Measurements from ENCODE around the gene DLK1. TPM values are rescaled to one million over a fixed set of nuclear protein-coding genes. Genes with fewer than 3 reads are reported as not detected.

The DLK1 gene
- total RNA-seq, 2 experiments from 2014 or later = not detected

GRCh38 chr14:100780646-100781355, 54.1 kb downstream of the DLK1 start:
- Mint-ChIP-seq H3K36me3 (no peaks in the 10 kb centered on the region), H3K27ac (no peak overlapping the region), H3K27me3 (peaks cover 3% of the 10 kb centered on the region), H3K9me3 (no peaks in the 10 kb centered on the region), H3K4me1 (ENCODE audit: low read depth) (no peaks in the 10 kb centered on the region), H3K4me3 (no peak overlapping the region)
- ChIA-PET POLR2A (no interaction called here), CTCF (no interaction called here)
- peak; percentile 3 for DNase-seq
- intact Hi-C loops (cut with micrococcal nuclease) = no loop called here

DNA sequence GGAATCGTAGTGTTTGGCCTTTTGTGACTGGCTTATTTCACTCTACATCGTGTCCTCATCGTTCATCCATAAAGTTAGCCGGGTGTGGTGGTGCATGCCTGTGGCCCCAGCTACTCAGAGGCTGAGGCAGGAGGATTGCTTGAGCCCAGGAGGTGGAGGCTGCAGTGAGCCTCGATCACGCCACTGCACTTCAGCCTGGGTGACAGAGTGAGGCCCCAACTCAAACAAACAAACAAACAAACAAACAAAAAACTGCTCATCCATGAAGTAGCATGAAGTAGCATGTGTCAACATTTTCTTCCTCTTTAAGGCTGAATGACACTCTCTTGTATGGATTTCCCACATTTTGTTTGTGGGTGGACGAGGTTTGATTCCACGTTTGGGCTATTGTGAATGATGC, 55.3 kb downstream of the DLK1 start:
- DNase-seq = no peak
- H3K27me3 Mint-ChIP-seq = peaks cover 3% of the 10 kb centered on the region
- ChIA-PET CTCF (no interaction called here), POLR2A (no interaction called here)
- H3K36me3 Mint-ChIP-seq = no peaks in the 10 kb centered on the region
- intact Hi-C loops (cut with micrococcal nuclease) = no loop called here
- H3K4me1 Mint-ChIP-seq (ENCODE audit: low read depth) = no peaks in the 10 kb centered on the region
- H3K27ac Mint-ChIP-seq = no peak overlapping the region
- no peak overlapping the region for H3K4me3 Mint-ChIP-seq
- no peaks in the 10 kb centered on the region for H3K9me3 Mint-ChIP-seq

DNA sequence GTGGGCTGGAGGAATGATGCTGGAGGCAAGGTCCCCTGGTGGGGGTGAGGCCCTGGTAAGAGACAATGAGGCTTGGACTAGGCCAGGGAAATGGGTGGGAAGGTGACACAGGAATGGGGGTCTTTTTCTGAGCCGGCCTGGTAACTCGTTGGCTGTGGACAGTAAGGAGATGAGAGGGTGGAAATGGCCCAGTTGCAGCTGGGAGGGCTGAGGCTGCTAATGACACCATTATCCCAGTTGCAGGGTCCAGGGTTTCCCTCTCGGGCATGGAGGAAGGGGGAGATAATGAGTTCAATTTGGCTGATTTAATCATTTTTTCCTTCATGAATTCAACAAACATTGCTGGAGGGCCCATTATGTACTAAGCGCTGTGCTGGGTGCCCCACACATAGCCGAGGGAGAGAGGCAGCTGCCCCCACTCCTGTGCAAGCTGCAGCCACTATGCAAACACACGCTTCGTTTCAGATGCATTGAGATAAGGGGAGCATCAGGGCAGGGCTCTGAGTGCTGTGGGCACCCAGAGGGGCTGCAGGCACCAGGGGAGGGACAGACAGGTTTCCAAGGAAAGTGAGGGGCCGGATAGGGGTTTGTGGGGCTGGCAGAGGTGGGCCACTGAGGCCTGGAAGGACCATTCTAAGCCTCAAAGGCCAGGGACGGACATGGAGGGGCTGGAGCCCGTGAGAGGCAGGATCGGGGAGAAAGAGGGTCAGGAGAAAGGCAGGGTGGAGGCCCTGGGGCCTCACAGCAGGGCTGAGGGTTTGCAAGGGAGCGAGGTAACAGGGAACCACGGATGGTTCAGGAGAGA, 56.0 kb downstream of the DLK1 start:
- ChIA-PET CTCF (no interaction called here), POLR2A (no interaction called here)
- Mint-ChIP-seq H3K36me3 (no peaks in the 10 kb centered on the region), H3K27me3 (peaks cover 3% of the 10 kb centered on the region), H3K4me3 (no peak overlapping the region), H3K9me3 (no peaks in the 10 kb centered on the region), H3K4me1 (ENCODE audit: low read depth) (no peaks in the 10 kb centered on the region), H3K27ac (no peak overlapping the region)
- intact Hi-C loops (cut with micrococcal nuclease) = no loop called here
- no peak for DNase-seq

DNA sequence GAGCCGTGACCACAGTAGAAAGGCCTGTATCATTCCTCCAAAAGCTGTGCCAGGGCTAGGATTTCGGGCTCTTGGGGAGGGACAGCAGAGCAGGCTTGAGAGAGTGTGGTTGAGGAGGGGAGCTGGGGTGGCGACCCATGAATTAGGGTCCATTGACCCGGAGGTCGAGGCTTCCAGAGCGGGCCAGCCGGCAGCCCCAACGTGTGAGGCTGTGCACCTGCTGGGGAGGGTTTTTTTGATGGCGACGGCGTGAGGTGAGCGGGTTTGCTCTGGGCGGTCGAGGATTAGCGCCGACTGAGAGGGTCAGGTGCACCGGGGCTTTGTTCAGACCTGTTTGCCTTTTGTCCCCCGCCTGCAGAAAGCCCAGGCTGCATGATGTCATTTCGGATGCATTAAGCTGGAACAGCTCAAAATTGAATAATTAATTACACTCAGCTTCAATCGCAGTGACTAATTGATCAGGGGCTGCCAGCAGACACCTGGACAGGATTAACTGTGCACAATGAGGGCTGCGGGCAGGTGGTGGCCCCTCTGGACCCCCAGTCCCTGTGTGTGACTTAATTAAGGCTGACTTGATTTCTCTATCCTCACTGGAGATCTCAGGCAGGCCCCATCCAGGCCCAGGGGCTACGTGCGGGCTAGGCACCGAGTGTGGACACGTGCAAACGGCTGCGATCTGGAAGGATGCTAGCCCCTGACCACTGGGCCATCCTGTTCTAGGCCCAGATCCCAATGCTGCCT, 57.1 kb downstream of the DLK1 start:
- Mint-ChIP-seq H3K27ac (no peak overlapping the region), H3K36me3 (no peaks in the 10 kb centered on the region), H3K27me3 (peaks cover 5% of the 10 kb centered on the region), H3K9me3 (no peaks in the 10 kb centered on the region), H3K4me1 (ENCODE audit: low read depth) (no peaks in the 10 kb centered on the region), H3K4me3 (no peak overlapping the region)
- no peak for DNase-seq
- POLR2A ChIA-PET = no interaction called here
- intact Hi-C loops (cut with micrococcal nuclease) = no loop called here
- CTCF ChIA-PET = no interaction called here

GRCh38 chr14:100784523-100785337, 58.0 kb downstream of the DLK1 start:
- Mint-ChIP-seq H3K4me3 (no peak overlapping the region), H3K27me3 (peaks cover 5% of the 10 kb centered on the region), H3K4me1 (ENCODE audit: low read depth) (no peaks in the 10 kb centered on the region), H3K27ac (no peak overlapping the region), H3K36me3 (no peaks in the 10 kb centered on the region), H3K9me3 (no peaks in the 10 kb centered on the region)
- no peak for DNase-seq
- ChIA-PET POLR2A (no interaction called here), CTCF (no interaction called here)
- intact Hi-C loops (cut with micrococcal nuclease) = no loop called here

DNA sequence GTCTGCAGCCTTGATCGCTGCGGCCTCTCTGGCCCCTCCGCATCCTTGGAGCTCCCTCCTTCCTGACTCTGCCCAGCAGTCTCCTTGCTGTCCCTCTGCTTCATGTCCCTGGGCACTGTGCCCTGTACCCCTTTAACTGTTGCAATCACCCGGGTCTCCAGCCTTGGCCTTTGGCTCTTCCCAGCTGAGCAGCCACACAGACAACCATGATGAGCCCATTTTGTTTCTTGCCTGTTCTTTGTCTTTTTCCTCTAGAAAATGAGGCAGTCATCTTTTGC, 58.6 kb downstream of the DLK1 start:
- CTCF ChIA-PET = no interaction called here
- intact Hi-C loops (cut with micrococcal nuclease) = no loop called here
- Mint-ChIP-seq H3K36me3 (no peaks in the 10 kb centered on the region), H3K4me3 (no peak overlapping the region), H3K9me3 (no peaks in the 10 kb centered on the region), H3K27ac (no peak overlapping the region), H3K27me3 (peaks cover 5% of the 10 kb centered on the region), H3K4me1 (ENCODE audit: low read depth) (no peaks in the 10 kb centered on the region)
- DNase-seq = no peak
- POLR2A ChIA-PET = no interaction called here

GRCh38 chr14:100785626-100786025, 58.9 kb downstream of the DLK1 start:
- Mint-ChIP-seq H3K27ac (no peak overlapping the region), H3K27me3 (peaks cover 5% of the 10 kb centered on the region), H3K4me3 (no peak overlapping the region), H3K9me3 (no peaks in the 10 kb centered on the region), H3K4me1 (ENCODE audit: low read depth) (no peaks in the 10 kb centered on the region), H3K36me3 (no peaks in the 10 kb centered on the region)
- CTCF ChIA-PET = no interaction called here
- intact Hi-C loops (cut with micrococcal nuclease) = no loop called here
- POLR2A ChIA-PET = no interaction called here
- DNase-seq = no peak

- Mint-ChIP-seq H3K4me1 (ENCODE audit: low read depth) (no peaks in the 10 kb centered on the region), H3K27ac (no peak overlapping the region), H3K4me3 (no peak overlapping the region), H3K27me3 (peaks cover 7% of the 10 kb centered on the region), H3K36me3 (no peaks in the 10 kb centered on the region), H3K9me3 (no peaks in the 10 kb centered on the region)
- CTCF ChIA-PET = no interaction called here
- POLR2A ChIA-PET = no interaction called here
- intact Hi-C loops (cut with micrococcal nuclease) = no loop called here
- DNase-seq = no peak
These were observed 59.4 kb downstream of the DLK1 start for GRCh38 chr14:100786131-100786530.

DNA sequence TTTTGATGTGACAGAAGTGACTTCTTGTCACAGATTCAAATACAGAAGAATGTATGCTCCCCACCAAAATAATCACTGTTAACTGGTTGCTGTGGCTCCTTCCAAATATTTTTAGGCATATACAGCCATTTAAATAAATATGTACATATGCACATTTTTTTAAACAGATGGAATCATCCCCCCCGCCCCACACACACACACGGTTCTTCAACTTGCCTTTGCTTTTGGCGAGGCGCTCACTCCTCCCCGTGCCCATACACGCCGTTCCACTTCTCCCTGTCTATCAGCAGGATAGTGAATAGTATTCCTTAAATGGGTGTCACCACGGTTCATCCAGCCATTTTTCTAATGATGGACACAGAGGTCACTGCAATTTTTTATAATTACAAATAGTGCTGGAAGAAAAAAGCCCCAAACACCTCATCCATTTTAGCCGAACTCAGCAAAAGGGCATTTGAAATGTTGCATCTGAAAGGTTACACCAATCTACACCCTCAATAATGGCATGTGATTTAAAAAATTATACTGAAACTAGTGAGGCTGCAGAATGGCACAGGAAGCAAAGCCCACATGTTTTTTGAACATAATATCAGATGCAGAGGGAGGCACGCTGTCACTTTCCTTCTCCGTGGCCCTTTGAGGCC, 60.0 kb downstream of the DLK1 start:
- no peaks in the 10 kb centered on the region for H3K36me3 Mint-ChIP-seq
- no peak overlapping the region for H3K27ac Mint-ChIP-seq
- peaks cover 7% of the 10 kb centered on the region for H3K27me3 Mint-ChIP-seq
- ChIA-PET CTCF (no interaction called here), POLR2A (no interaction called here)
- H3K9me3 Mint-ChIP-seq = no peaks in the 10 kb centered on the region
- no peak for DNase-seq
- H3K4me3 Mint-ChIP-seq = no peak overlapping the region
- intact Hi-C loops (cut with micrococcal nuclease) = no loop called here
- H3K4me1 Mint-ChIP-seq (ENCODE audit: low read depth) = no peaks in the 10 kb centered on the region

GRCh38 chr14:100787659-100788058, 61.0 kb downstream of the DLK1 start:
- Mint-ChIP-seq H3K36me3 (no peaks in the 10 kb centered on the region), H3K27me3 (peaks cover 7% of the 10 kb centered on the region), H3K4me1 (ENCODE audit: low read depth) (no peaks in the 10 kb centered on the region), H3K4me3 (no peak overlapping the region), H3K9me3 (no peaks in the 10 kb centered on the region), H3K27ac (no peak overlapping the region)
- DNase-seq = no peak
- intact Hi-C loops (cut with micrococcal nuclease) = no loop called here
- ChIA-PET CTCF (no interaction called here), POLR2A (no interaction called here)
